Hematopoietic multipotent progenitor cell treated with erythropoietin and hydrocortisone succinate and interleukin-3 and kit ligand, for 4 days (in vitro differentiated cells): Measurements from ENCODE around the gene POMZP3.
"Not testable (repeated sequence)": the region's sequence is repeated elsewhere in the genome, so short reads cannot be mapped to it uniquely, and the experiment has no call there.

Experiments used
- DNase-seq: peaks from one replicate; pipeline ENCODE4 v3.0.0-alpha.2; 2015

Gene POMZP3

DNA sequence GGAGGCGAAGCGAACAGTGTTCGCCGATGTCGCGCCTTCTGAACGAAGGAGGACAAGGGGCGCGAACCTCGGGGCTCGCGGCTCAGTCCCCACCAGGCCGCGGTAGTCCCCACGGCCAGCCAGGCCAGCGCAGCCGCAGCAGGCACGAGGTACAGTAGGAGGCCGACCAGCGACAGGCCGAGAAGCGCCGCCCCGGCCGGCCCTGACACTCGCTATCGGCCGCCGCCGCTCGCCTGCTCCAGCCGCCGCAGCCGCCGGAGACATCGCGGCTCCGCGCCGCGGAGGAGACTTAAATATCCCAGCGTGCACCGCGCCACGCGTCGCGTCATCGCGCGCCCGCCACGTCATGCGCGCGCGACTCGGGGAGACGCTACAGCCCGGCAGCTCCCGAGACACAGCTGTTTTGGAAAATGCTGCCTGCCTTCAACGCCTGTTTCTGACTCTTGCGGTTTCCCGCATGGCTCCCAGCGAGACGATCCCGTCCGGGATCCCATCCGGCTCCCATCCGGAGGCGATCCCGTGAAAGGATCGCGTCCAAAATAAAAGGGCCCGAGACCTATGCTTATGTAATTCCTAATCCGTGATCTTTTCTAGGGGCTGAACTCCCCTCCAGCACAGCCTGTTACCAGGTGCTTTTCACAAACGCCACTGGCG lies at the start of gene POMZP3:
POMZP3 (minus strand) TSS at position 291 of the 654 bp plus-strand sequence. CDS start 1,215 bp downstream, outside the sequence.
- peak; percentile 37 for DNase-seq

DNA sequence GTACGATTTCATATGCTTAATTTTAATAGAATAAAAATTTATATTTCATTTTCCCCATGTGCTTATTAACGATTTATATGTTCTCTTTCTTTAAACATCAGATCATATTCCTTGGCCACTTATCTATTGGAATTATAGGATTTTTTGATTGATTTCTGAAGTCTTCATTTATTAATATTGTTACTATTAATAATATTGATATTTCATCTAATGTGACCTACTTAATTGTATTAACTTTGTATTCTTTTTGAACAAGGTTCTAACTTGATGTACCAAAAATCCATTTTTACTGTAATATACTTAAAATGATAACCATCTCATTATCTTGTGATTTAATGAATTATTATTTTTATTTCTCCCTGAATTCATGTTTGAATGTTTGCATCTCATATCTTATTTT lies 48.7 kb upstream of the POMZP3 start:
- DNase-seq, result not testable (repeated sequence)

DNA sequence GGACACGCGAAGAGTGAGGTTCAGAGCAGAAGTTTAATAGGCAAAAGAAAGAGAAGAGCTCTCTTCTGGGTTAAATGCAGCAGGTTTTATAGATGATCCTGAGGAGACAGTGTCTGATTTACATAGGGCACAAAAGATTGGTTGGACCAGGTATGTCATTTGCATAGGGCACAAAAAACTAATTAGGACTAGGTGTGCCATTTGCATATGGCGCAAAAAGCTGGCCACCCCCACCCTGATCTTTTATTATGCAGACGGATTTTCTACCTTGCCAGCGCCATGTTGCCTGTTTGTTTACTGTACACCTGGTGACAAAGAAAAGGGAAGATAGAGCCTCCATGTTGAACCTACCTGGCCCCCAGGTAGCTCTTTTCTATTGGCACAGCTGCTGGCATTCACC lies 46.3 kb upstream of the POMZP3 start:
- DNase-seq, result not testable (repeated sequence)

GRCh38 chr7:76659212-76659611 lies 32.1 kb upstream of the POMZP3 start:
- DNase-seq, result peak; percentile 43

GRCh38 chr7:76656425-76656824 lies 29.3 kb upstream of the POMZP3 start:
- DNase-seq, result not testable (repeated sequence)

DNA sequence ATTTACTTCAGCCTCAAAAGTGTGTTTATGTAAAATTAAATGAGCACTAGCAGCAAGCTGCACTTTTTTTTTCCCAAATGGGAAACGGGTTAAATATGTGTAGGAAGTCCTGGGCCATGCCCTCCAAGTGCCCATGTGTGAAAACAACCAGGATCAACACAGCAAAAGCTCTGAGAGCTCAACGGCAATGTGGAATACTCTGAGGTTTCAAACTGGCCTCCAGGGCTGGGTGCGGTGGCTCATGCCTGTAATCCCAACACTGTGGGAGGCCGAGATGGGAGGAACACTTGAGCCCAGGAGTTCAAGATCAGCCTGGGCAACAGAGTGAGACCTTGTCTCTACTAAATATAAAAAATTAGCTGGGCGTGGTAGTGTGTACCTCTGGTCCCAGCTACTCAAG lies 15.5 kb upstream of the POMZP3 start:
- DNase-seq, result not testable (repeated sequence)

DNA sequence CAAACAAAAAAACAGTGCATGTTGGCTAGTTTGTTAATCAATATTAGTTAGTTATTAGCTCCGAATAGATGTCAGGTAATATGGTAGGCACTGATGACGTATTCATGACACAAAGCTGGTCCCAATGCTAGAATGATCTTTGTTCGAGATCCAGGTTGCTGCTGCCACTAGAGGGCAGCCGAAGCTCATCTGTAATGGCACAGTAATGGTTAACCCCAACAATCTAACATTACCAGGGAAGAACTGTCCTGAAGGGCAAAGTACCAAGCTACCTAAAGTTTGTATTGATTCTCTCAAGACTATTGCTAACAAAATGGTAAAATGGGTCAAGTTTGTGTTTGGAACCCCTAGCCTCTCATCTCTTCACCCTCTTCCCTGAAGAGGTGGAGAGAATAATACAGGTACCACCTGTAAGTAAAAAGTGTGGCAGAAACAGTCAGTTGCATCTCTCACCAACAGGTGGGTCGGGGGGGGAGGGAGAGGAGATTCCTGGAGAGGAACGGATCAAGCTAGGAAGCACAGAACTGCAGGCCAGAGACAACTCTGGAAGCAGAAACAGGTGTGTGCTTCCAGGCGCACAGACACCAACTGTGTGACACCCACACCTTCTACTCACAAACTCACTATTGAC lies 10.1 kb upstream of the POMZP3 start:
- DNase-seq, result peak; percentile 8

DNA sequence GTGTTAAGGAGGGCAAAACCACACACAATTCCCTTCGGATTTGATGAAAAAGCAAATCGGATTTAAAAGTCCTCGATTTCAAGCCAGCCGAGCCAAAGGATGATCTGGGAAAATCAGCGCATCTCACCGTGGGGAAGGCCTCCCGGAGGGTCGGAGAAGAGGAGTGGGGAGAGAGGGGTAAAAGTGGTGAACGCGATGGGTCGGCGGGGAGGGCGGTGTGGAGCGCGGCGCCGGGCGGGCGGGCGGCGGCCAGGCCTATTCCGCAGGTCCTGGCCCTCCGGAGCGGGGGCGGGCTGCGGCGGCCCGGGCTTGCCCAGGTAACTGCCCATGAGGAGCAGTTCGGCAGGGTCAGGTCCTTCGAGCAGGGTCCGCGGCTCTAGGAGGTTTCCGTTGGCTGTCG lies 498 bp downstream of the POMZP3 start:
- DNase-seq, result peak; percentile 31

GRCh38 chr7:76619439-76620190 lies 7.5 kb downstream of the POMZP3 start:
- DNase-seq, result not testable (repeated sequence)

DNA sequence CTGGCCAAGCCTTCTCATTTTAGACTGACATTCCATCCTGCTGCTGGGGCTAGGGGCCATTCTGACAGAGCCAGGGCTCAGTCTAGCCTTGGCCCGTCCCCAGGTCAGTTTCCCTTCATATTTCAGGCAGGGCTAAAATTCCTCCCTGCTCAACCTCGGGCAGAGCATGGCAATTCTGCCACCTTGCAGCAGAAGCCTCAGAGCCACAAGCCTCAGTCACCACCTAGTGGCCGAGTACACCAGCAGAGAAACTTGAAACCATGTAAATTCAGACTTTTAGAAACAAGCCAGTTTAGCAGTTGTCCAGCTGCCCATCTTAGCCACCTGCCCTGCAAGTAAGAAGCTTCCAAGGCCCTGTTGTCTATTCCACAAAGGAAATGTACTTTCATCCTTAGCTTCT lies 13.3 kb downstream of the POMZP3 start:
- DNase-seq, result peak; percentile 64

DNA sequence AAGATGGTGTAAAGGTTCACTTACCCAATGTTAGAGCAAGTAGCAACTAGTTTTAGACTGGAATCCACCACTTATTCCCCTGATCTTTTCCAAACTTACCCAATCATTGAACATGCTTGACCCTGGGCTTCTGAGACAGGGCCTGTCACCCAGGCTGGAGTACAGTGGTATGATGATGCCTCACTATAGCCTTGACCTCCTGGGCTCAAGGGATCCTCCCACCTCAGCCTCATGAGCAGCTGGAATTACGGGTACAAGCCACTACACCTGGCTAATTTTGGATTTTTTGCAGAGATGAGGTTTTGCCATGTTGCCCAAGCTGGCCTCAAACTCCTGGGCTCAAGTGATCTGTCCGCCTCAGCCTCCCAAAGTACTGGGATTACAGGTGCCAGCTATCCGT lies 14.8 kb downstream of the POMZP3 start:
- not testable (repeated sequence) for DNase-seq

- not testable (repeated sequence) for DNase-seq
These were observed 17.2 kb downstream of the POMZP3 start for GRCh38 chr7:76609864-76610263.

GRCh38 chr7:76608469-76608868 lies 18.6 kb downstream of the POMZP3 start:
- not testable (repeated sequence) for DNase-seq

- peak; percentile 90 for DNase-seq
These were observed 21.1 kb downstream of the POMZP3 start for GRCh38 chr7:76606027-76606426.

- DNase-seq, result not testable (repeated sequence)
These were observed 26.4 kb downstream of the POMZP3 start for GRCh38 chr7:76600650-76601049.

DNA sequence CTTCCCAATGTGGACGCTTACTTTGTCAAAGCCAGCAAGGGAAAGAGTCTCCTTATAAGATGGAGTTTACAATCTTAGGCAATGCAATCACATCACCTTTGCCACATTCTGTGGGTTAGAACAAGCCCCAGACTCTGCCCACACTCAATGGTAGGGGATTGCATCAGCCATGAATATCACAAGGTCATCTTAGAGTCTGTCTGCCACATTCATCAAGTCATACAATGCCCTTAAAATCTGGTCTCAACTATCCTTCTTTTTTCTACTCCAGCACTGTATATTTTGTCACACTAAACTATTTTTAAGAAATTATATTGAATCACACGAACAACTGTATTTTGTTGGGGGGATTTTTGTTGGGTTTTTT lies 27.0 kb downstream of the POMZP3 start:
- not testable (repeated sequence) for DNase-seq

- DNase-seq, result not testable (repeated sequence)
These were observed 28.4 kb downstream of the POMZP3 start for GRCh38 chr7:76598590-76599264.

- DNase-seq, result peak; percentile 52
These were observed 29.8 kb downstream of the POMZP3 start for GRCh38 chr7:76597288-76597687.

DNA sequence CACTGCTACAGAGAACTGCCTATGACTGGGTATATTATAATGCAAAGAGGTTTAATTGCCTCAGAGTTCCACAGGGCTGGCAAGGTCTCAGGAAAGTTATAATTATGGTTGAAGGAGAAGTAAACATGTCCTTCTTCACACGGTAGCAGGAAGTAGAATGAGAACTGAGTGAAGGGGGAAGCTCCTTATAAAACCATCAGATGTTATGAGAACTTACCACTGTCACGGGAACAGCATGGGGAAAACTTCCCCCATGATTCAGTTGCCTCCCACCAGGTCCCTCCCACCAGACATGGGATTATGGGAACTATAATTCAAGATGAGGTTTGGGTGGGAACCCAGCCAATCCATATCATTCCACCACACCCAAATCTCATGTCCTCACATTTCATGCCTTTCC lies 34.4 kb downstream of the POMZP3 start:
- DNase-seq, result not testable (repeated sequence)

- DNase-seq, result peak; percentile 51
These were observed 35.3 kb downstream of the POMZP3 start for GRCh38 chr7:76591602-76592304.

- not testable (repeated sequence) for DNase-seq
These were observed 36.0 kb downstream of the POMZP3 start for GRCh38 chr7:76591033-76591432.

DNA sequence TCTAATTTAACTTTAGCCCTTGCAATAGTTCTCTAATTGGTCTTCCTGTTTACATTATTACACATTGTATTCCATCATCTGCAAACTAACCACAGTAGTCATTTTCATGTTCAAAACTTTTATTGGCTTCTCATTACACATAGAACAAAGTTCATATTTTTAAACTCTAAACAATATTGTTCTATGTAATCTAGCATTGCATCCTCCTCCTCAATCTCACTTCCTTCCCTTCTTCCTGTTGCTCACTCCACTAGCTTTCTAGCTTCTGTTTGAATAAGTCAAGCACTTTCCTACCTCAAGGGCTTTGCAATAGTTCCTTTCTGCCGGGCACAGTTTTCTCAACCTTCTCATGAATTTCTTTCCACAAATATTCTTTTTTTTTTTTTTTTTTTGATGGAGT lies 38.5 kb downstream of the POMZP3 start:
- not testable (repeated sequence) for DNase-seq
